Measurements from ENCODE around the gene RALGPS1. TPM values are rescaled to one million over a fixed set of nuclear protein-coding genes. Genes with fewer than 3 reads are reported as not detected.

RALGPS1 gene
- total and polyA plus RNA-seq, 3 experiments from 2014 or later = 1.6 to 3.2 (median 2.4) TPM

DNA sequence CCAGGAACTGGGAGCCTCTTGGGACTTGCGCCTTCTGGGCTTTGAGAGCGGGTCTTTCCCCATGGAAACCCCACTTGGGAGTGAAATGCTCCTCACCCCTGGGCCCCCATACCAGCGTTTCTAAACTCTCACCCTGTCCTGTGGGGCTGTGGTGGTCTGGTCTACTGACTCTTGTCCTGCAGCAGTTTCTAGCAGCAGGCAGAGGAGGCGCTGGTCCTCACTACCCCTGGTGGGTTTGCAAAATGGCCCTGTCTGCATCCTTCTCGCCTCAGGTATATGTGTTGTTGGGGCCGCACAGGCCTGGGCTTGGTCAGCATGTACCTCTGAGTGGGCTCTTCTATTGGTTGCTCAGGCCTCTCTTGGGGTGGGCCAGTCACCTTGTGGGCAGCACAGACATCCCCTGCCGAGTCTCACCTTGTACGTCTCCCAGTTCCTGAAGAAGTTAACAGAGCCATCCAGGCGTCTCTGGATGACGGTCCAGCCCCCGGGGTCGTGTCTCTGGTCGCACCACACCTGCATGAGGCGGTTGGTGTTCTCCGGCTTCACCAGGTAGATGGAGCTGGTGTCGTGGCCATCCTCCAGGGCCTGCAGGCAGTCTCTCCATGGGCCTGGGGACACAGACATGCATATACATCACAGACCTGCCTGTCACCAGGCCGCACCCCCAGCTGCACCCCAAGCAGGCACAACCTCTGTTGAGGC is 178.9 kb downstream of the RALGPS1 start:
- H3K9me3 Mint-ChIP-seq = no peaks in the 10 kb centered on the region
- Histone ChIP-seq H3K4me3 (ENCODE audit: low read length) (no peak overlapping the region), H3K27ac (ENCODE audit: low read depth, low read length) (no peak overlapping the region), H3K36me3 (ENCODE audit: insufficient read depth, low read length) (no peaks in the 10 kb centered on the region), H3K27me3 (ENCODE audit: insufficient read depth, low read length, poor library complexity, severe bottlenecking) (no peaks in the 10 kb centered on the region), H3K4me1 (ENCODE audit: insufficient read depth, low read length) (no peaks in the 10 kb centered on the region), H3K9me3 (ENCODE audit: low read length) (no peaks in the 10 kb centered on the region)
- no peak for DNase-seq
- POLR2A ChIA-PET = no interaction called here
- CTCF ChIA-PET = no interaction called here
- no peaks in the 10 kb centered on the region for H3K27me3 Mint-ChIP-seq
- peaks cover 0 to 5% (median 0%) of the 10 kb centered on the region in 3 donors for H3K36me3 Mint-ChIP-seq
- H3K4me1 Mint-ChIP-seq = peaks cover 0 to 7% (median 2%) of the 10 kb centered on the region in 3 donors
- H3K4me3 Mint-ChIP-seq = no peak overlapping the region
- peak overlapping the region in 1 of 8 donors; percentile 75 for H3K27ac Mint-ChIP-seq

- Mint-ChIP-seq H3K36me3 (peaks cover 0 to 5% (median 0%) of the 10 kb centered on the region in 3 donors), H3K4me1 (peaks cover 0 to 7% (median 2%) of the 10 kb centered on the region in 3 donors), H3K9me3 (no peaks in the 10 kb centered on the region), H3K27ac (no peak overlapping the region), H3K27me3 (no peaks in the 10 kb centered on the region), H3K4me3 (no peak overlapping the region)
- Histone ChIP-seq H3K27ac (ENCODE audit: low read depth, low read length) (no peak overlapping the region), H3K4me1 (ENCODE audit: insufficient read depth, low read length) (no peaks in the 10 kb centered on the region), H3K27me3 (ENCODE audit: insufficient read depth, low read length, poor library complexity, severe bottlenecking) (no peaks in the 10 kb centered on the region), H3K9me3 (ENCODE audit: low read length) (no peaks in the 10 kb centered on the region), H3K36me3 (ENCODE audit: insufficient read depth, low read length) (no peaks in the 10 kb centered on the region), H3K4me3 (ENCODE audit: low read length) (no peak overlapping the region)
- POLR2A ChIA-PET = no interaction called here
- DNase-seq = no peak
- CTCF ChIA-PET = no interaction called here
Observed at GRCh38 chr9:127095411-127095810, 180.8 kb downstream of the RALGPS1 start.

DNA sequence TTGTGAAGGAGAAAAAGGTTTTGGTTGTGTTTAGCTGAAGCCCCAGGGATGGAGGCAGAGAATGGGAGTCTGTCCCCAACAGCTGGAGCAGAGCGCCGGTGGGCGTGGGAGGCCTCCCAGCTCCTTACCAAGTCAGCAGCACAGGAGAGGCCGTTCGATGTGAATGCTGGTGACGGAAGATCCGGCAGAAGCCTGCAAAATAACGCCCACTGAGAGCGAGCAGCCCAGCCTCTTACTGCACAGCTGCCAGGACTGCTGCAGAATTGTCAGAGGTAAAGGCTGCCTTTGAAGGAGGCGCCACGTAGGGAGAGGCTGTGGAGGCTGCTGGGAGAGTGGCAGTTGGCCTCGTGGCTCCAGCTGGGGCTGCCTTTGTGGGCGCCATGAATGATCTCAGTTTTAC is 181.6 kb downstream of the RALGPS1 start:
- Mint-ChIP-seq H3K27me3 (no peaks in the 10 kb centered on the region), H3K9me3 (no peaks in the 10 kb centered on the region)

GRCh38 chr9:127097683-127098082 is 183.1 kb downstream of the RALGPS1 start:
- POLR2A ChIA-PET = no interaction called here
- no peaks in the 10 kb centered on the region for H3K27me3 Mint-ChIP-seq
- Histone ChIP-seq H3K9me3 (ENCODE audit: low read length) (no peaks in the 10 kb centered on the region), H3K27ac (ENCODE audit: low read depth, low read length) (no peak overlapping the region), H3K36me3 (ENCODE audit: insufficient read depth, low read length) (no peaks in the 10 kb centered on the region), H3K4me1 (ENCODE audit: insufficient read depth, low read length) (no peaks in the 10 kb centered on the region), H3K27me3 (ENCODE audit: insufficient read depth, low read length, poor library complexity, severe bottlenecking) (no peaks in the 10 kb centered on the region), H3K4me3 (ENCODE audit: low read length) (no peak overlapping the region)
- H3K9me3 Mint-ChIP-seq = no peaks in the 10 kb centered on the region
- no peaks in the 10 kb centered on the region for H3K4me1 Mint-ChIP-seq
- no peak for DNase-seq
- H3K27ac Mint-ChIP-seq = no peak overlapping the region
- CTCF ChIA-PET = no interaction called here
- H3K36me3 Mint-ChIP-seq = no peaks in the 10 kb centered on the region
- H3K4me3 Mint-ChIP-seq = no peak overlapping the region

More for the DNA sequence above, 181.6 kb downstream of the RALGPS1 start:
- H3K9me3 ChIP-seq (ENCODE audit: low read length) = no peaks in the 10 kb centered on the region
- DNase-seq = no peak
- ChIA-PET CTCF (no interaction called here), POLR2A (no interaction called here)
- Mint-ChIP-seq H3K4me3 (no peak overlapping the region), H3K36me3 (peaks cover 0 to under 1% (median 0%) of the 10 kb centered on the region in 3 donors), H3K27ac (no peak overlapping the region), H3K4me1 (peaks cover 0 to 7% (median 2%) of the 10 kb centered on the region in 3 donors)
- no peak overlapping the region for H3K27ac ChIP-seq (ENCODE audit: low read depth, low read length)
- no peaks in the 10 kb centered on the region for H3K27me3 ChIP-seq (ENCODE audit: insufficient read depth, low read length, poor library complexity, severe bottlenecking)
- H3K36me3 ChIP-seq (ENCODE audit: insufficient read depth, low read length) = no peaks in the 10 kb centered on the region
- H3K4me3 ChIP-seq (ENCODE audit: low read length) = no peak overlapping the region
- H3K4me1 ChIP-seq (ENCODE audit: insufficient read depth, low read length) = no peaks in the 10 kb centered on the region

DNA sequence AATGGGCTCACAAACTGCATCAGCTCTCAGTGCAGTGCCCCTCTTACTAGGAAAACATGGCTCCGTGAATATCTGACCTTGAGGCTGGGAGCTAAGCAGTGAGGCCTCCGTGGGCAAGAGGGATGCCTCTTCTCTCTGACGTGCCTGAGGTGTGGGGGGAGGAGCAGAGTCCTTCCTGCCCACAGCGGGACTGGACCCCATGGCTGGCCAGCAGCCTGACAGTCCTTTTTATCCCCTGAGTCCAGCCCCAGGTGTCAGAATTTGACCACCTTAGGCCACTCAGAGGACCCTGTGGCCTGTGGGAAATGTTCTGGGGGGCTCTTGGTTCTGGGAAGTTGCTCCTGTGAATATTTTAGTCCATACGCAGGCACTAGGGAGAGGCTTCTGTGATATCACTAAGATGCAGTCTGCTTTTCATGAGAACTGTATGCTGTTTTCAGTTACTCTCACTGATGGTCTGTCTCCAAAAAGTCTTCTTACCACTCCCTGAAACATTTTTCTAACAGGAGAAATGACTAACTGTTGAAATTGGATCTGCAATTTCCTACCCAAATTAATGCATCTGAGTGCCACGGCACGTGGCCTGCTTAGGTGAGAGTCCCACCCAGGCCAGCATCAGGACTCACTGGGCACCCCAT is 184.5 kb downstream of the RALGPS1 start:
- peak overlapping the region in 1 of 8 donors; percentile 50 for H3K27ac Mint-ChIP-seq
- H3K36me3 Mint-ChIP-seq = no peaks in the 10 kb centered on the region
- H3K9me3 Mint-ChIP-seq = no peaks in the 10 kb centered on the region
- H3K4me3 Mint-ChIP-seq = no peak overlapping the region
- CTCF ChIA-PET = no interaction called here
- H3K27me3 Mint-ChIP-seq = no peaks in the 10 kb centered on the region
- H3K27ac ChIP-seq (ENCODE audit: low read depth, low read length) = no peak overlapping the region
- no peaks in the 10 kb centered on the region for H3K27me3 ChIP-seq (ENCODE audit: insufficient read depth, low read length, poor library complexity, severe bottlenecking)
- no peaks in the 10 kb centered on the region for H3K9me3 ChIP-seq (ENCODE audit: low read length)
- no peaks in the 10 kb centered on the region for H3K36me3 ChIP-seq (ENCODE audit: insufficient read depth, low read length)
- H3K4me1 Mint-ChIP-seq = no peaks in the 10 kb centered on the region
- no peak for DNase-seq
- no peaks in the 10 kb centered on the region for H3K4me1 ChIP-seq (ENCODE audit: insufficient read depth, low read length)
- H3K4me3 ChIP-seq (ENCODE audit: low read length) = no peak overlapping the region
- POLR2A ChIA-PET = no interaction called here

DNA sequence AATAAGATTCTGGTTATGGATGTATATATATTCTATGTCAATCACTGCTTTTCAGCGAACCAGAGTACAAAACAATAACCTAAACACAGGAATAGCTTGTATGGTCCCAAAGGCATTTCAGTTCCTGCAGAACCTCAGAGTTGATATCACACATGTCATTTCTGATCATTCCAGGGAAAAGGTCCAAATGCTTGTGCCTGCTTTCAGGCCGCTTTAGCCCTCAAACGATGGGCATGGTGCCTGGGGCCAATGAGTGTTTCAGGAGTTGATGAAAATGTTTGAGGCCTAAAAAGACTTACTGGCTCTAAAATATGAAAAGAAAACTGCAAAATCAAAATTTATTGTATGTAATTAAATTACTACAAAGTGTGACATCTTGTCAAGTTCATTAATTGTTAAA is 185.1 kb downstream of the RALGPS1 start:
- H3K27ac Mint-ChIP-seq = no peak overlapping the region
- Histone ChIP-seq H3K36me3 (ENCODE audit: insufficient read depth, low read length) (no peaks in the 10 kb centered on the region), H3K4me1 (ENCODE audit: insufficient read depth, low read length) (no peaks in the 10 kb centered on the region), H3K27ac (ENCODE audit: low read depth, low read length) (no peak overlapping the region), H3K9me3 (ENCODE audit: low read length) (no peaks in the 10 kb centered on the region), H3K4me3 (ENCODE audit: low read length) (no peak overlapping the region), H3K27me3 (ENCODE audit: insufficient read depth, low read length, poor library complexity, severe bottlenecking) (no peaks in the 10 kb centered on the region)
- no peak for DNase-seq
- POLR2A ChIA-PET = no interaction called here
- H3K4me3 Mint-ChIP-seq = no peak overlapping the region
- H3K4me1 Mint-ChIP-seq = no peaks in the 10 kb centered on the region
- CTCF ChIA-PET = no interaction called here
- H3K36me3 Mint-ChIP-seq = no peaks in the 10 kb centered on the region
- H3K27me3 Mint-ChIP-seq = no peaks in the 10 kb centered on the region
- no peaks in the 10 kb centered on the region for H3K9me3 Mint-ChIP-seq

DNA sequence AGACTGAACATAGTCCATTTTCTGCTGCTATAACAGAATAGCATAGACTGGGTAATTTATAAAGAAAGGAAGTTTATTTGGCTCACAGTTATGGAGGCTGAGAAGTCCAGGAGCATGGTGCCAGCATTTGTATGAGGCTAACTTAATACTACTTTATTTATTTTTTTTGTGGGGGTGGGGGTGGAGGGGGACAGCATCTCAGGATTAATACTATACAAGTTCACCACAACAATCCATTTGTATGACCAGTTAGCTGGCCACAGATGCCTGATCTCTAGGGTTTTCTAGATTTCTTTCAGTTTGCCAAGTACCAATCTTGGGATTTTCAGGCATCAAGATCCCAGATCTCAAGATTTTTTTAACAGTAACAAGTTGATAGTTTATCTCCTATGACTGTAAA is 187.6 kb downstream of the RALGPS1 start:
- H3K9me3 ChIP-seq (ENCODE audit: low read length) = no peaks in the 10 kb centered on the region
- Mint-ChIP-seq H3K9me3 (no peaks in the 10 kb centered on the region), H3K27ac (peak overlapping the region in 1 of 8 donors; percentile 43), H3K36me3 (peaks cover 0 to 4% (median 0%) of the 10 kb centered on the region in 3 donors), H3K4me1 (no peaks in the 10 kb centered on the region), H3K27me3 (no peaks in the 10 kb centered on the region), H3K4me3 (no peak overlapping the region)
- no peak overlapping the region for H3K27ac ChIP-seq (ENCODE audit: low read depth, low read length)
- DNase-seq = no peak
- no peak overlapping the region for H3K4me3 ChIP-seq (ENCODE audit: low read length)
- ChIA-PET CTCF (no interaction called here), POLR2A (no interaction called here)
- no peaks in the 10 kb centered on the region for H3K36me3 ChIP-seq (ENCODE audit: insufficient read depth, low read length)
- H3K4me1 ChIP-seq (ENCODE audit: insufficient read depth, low read length) = no peaks in the 10 kb centered on the region
- H3K27me3 ChIP-seq (ENCODE audit: insufficient read depth, low read length, poor library complexity, severe bottlenecking) = no peaks in the 10 kb centered on the region

- no peaks in the 10 kb centered on the region for H3K4me1 Mint-ChIP-seq
- Histone ChIP-seq H3K9me3 (ENCODE audit: low read length) (no peaks in the 10 kb centered on the region), H3K4me1 (ENCODE audit: insufficient read depth, low read length) (no peaks in the 10 kb centered on the region), H3K4me3 (ENCODE audit: low read length) (no peak overlapping the region), H3K27me3 (ENCODE audit: insufficient read depth, low read length, poor library complexity, severe bottlenecking) (no peaks in the 10 kb centered on the region), H3K36me3 (ENCODE audit: insufficient read depth, low read length) (no peaks in the 10 kb centered on the region), H3K27ac (ENCODE audit: low read depth, low read length) (no peak overlapping the region)
- DNase-seq = no peak
- peaks cover 0 to 4% (median 0%) of the 10 kb centered on the region in 3 donors for H3K36me3 Mint-ChIP-seq
- no peaks in the 10 kb centered on the region for H3K27me3 Mint-ChIP-seq
- CTCF ChIA-PET = no interaction called here
- no peaks in the 10 kb centered on the region for H3K9me3 Mint-ChIP-seq
- H3K4me3 Mint-ChIP-seq = no peak overlapping the region
- POLR2A ChIA-PET = no interaction called here
- peak overlapping the region in 1 of 8 donors; percentile 35 for H3K27ac Mint-ChIP-seq
Observed at GRCh38 chr9:127102788-127103187, 188.2 kb downstream of the RALGPS1 start.

Measured in CD8-positive, alpha-beta memory T cell (primary cell).